Lower leg skin (tissue), 3 donors: ENCODE data around the gene CEP192.

Experiments used
- CTCF ChIP-seq, 3 donors: fragments of 450-650 bp; IDR thresholded peaks; one replicate each; pipeline ENCODE4 v1.5.1; 2016; ENCODE audit warnings: antibody characterized with exemption in 3 of 3, mild to moderate bottlenecking in 3 of 3, moderate library complexity in 2 of 3
- POLR2A ChIP-seq, 2 donors: fragments of 450-650 bp; IDR thresholded peaks; one replicate each; pipeline ENCODE4 v1.6.1; 2016 to 2017; ENCODE audit warnings: antibody characterized with exemption in 2 of 2, mild to moderate bottlenecking in 1 of 2, moderate library complexity in 1 of 2

GRCh38 chr18:13137670-13138419 is 146.7 kb downstream of the CEP192 start:
- TF ChIP-seq CTCF (IDR thresholded peaks at IDR 0.05) (no peak), POLR2A (IDR thresholded peaks at IDR 0.05) (no peak)
